Frontal cortex (tissue), 4 donors: Measurements from ENCODE around the gene YPEL2. TPM values are rescaled to one million over a fixed set of nuclear protein-coding genes. Genes with fewer than 3 reads are reported as not detected.
"Not testable (repeated sequence)": the region's sequence is repeated elsewhere in the genome, so short reads cannot be mapped to it uniquely, and the experiment has no call there.

ENCODE experiments used
- DNase-seq, 2 donors: peaks; one replicate each; pipeline ENCODE4 v3.0.0; 2012; ENCODE audit warnings: low spot score in 2 of 2
- FAIRE-seq: peaks from 2 replicates; lab custom pipeline; 2012; peaks lifted over from hg19 to GRCh38; lab: Jason Lieb, UNC
- total RNA-seq: library from RNA; depleted of rRNA; stranded (reverse); fragments of >200 nt; gene quantifications from one replicate; pipeline ENCODE4 v1.2.3, GENCODE V29; 2014
- donor health status: control.
- donor health status: control.
- donor health status: control.

The YPEL2 gene
- total RNA-seq, 1 donor from 2014 or later: 12.6 TPM

- FAIRE-seq: no peak
- no peak for DNase-seq
Measured at GRCh38 chr17:59397316-59398073, 66.0 kb downstream of the YPEL2 start.

DNA sequence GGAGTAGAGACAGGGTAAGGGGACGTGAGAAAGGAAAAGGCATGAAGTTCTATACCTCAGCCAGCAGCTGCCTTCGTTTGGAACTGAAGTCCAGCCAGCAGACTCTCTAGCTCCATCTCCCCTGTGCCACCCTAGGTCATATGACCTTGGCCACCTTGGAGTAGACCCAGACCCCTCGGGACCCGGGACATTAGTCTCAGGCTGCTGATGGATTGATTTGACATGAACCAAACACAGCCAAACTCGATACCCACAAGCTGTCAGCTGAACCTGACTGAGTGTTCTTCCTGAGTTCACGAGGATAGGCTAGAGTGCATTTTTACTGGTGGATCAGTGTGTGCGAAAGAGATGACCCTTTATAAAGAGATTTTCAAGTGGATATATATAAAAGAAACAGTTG, 68.5 kb downstream of the YPEL2 start:
- FAIRE-seq (no peak), DNase-seq (no peak)

- DNase-seq: no peak
- no peak for FAIRE-seq
Measured at GRCh38 chr17:59400858-59401257, 69.4 kb downstream of the YPEL2 start.

DNA sequence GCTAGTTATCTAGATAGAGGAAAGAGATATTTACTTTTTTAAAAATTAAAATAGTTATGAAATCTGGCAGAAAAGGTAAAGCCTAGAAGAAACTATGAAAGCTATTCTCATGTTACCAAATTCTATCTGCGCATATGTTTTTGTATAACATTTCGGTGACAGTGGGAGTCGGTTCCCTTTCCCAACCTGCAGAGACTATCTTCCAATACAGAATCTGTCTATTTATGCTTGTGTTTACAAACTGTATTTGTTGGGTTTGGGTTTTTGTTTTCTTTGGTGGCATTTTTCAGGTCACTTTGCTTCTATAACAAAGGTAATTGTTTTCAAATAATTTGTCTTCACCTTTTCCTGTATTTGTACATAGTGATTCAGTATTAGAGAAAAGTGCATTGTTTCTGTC, 69.8 kb downstream of the YPEL2 start:
- DNase-seq: no peak
- FAIRE-seq: no peak

DNA sequence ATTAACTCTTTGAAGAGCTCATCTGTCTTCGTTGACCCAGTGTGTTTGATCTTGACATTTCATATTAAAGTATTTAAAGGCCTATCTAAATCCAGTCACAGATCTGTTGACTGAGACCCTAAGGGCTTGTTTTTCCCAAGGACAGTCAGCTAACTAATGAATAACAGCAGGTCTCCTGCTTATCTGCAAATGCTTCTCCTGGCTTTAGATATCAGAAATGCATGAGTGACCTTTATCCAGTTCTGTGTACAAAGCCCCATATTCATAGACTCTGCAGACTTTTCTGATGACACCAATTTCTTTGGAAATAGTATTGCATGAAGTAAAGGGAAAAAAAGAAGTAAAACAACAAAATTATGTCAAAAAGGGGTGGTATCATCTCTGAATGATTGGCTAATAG, 70.3 kb downstream of the YPEL2 start:
- FAIRE-seq (no peak), DNase-seq (no peak)

- FAIRE-seq: no peak
- DNase-seq: no peak
Measured at GRCh38 chr17:59402760-59403159, 71.3 kb downstream of the YPEL2 start.

DNA sequence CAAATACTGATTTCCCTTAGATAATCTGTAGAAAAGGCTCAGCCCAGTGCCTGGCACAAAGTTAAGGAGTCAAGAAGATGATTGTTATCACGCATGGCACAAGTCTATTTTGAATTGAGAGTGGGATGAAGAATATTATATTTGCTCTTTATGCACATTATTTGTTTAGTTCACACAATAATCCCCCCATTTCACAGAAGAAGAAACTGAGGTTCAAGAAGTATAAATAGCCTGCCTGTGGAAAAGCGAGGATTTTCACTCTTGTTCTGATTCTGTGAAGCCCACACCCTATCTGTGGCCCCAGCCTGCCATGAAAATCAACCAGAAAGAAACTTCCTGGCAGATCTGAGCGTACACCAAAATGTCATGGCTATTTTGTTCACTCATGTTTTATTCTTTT, 73.0 kb downstream of the YPEL2 start:
- DNase-seq (no peak), FAIRE-seq (no peak)

DNA sequence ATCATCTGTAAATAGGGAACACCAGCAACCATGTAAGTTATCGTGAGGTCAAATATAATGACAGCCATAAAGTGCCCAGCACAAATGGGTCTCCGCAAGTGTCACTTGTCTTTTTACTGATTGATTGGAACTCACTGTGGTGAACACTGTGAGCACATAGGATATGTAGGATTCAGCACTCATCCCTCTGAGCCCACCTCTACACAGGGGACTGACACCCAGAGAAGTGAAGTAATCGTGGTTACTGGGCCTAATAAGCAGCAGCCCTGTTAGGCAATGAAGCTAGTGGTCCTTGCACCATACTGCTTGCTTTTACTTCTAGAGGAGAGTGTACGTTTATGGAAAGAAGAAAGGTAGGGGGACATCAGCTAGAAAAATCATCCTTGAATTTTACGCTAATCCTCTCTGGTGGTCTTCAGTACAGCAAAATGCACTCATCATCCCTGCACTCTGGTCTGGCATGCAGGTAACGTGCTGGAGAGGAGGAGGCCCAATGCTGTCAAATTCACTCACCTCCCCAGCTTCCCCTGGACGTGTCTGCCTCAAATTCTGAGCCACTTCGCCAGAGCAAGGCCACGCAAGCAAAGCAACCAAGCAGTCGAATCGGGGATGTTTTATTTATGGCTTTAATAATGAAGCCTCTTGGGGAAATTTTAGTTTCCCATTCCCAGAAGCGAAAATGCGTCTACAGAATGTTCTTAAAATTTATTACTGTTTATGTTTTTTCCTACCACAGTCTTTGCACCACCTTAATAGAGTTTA, 74.7 kb downstream of the YPEL2 start:
- FAIRE-seq (no peak), DNase-seq (no peak)

DNA sequence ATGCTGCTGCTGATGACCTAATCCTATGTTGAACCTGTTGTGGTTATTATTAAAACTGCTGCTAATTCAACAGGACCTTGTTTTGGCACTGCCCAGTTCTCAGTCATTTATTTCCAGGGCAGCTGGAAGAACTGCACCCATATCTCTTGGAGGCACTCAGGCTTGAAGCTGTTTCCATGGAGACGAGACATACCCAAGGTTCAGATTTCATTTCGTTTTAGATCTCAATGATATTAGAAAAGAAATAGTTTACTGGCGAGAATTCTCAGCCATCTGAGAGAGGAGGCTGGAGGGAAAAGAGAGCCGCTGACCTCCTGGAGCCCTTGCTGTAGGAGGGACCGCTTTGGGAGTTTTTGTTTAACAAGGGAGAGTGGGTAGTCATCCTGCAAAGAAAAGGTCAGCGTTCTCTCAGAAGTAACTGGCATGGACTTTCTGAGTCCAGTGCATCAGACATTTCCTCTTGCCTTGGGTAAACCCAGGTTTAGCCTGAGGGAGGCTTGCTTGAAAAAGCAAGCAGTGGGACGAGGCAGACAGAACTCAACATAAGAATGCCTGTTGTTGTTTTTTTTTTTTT, 75.4 kb downstream of the YPEL2 start:
- no peak for FAIRE-seq
- DNase-seq: no peak

DNA sequence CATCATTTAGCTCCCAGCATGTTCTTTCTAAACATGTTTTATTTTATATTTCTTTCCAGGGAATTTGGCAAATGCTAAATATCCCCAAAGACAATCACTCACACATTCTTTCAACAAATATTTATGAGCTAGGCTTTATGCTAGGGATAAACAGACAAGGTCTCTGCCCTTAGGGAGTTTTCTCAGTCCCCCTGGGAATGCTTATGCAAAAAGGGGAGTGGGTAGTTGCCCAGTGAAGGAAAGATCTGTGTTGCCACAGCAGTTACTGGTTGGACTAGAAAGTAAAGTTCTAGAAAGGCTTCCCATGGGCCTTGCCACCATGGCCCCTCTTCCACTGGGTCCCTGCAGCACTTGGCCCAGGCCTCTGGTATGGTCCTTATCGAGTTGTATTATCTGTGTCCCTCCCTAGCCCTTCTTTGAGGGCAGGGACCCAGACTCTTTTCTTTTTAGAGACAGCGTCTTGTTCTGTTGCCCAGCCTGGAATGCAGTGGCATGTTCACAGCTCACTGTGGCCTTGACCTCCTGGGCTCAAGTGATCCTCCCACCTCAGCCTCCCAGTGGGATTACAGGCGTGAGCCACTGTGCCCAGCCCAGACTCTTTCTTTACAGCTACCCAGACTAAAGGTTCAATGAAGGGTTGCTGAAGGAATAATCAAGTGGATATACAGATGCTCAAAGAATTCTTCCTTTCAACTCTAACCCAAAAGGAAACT, 78.0 kb downstream of the YPEL2 start:
- DNase-seq: no peak
- FAIRE-seq: no peak

DNA sequence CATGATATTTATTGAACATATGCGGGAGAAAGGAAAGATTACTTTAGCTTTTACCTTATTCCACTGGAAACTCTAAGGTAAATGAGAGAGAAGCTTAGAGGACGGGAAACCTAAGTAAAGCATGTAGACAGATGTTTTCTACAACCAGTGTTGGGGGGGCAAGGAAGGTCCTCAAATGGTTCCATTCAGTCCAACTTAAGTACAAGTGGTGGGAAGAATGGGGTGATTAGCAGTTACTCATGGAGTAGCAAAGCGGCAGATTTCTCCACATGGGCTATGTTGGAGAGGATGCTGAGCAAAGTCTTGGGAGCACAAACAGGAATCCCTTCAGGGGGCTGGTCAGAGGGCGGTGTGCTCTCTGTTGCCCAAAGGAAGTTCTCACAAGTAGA, 78.6 kb downstream of the YPEL2 start:
- FAIRE-seq: no peak
- no peak for DNase-seq

DNA sequence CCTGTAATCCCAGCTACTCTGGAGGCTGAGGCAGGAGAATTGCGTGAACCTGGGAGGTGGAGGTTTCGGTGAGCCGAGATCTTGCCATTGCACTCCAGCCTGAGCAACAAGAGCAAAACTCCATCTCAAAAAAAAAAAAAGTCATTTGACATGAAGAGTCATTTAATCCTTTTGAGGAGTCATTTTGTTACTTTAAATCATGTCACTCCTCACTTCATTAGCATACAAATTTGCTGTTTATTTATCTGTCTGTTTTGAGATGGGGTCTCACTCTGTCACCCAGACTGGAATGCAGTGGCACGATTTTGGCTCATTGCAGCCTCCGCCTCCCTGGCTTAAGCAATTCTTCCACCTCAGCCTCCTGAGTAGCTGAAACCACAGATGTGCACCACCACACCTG, 81.0 kb downstream of the YPEL2 start:
- FAIRE-seq, DNase-seq: not testable (repeated sequence)

DNA sequence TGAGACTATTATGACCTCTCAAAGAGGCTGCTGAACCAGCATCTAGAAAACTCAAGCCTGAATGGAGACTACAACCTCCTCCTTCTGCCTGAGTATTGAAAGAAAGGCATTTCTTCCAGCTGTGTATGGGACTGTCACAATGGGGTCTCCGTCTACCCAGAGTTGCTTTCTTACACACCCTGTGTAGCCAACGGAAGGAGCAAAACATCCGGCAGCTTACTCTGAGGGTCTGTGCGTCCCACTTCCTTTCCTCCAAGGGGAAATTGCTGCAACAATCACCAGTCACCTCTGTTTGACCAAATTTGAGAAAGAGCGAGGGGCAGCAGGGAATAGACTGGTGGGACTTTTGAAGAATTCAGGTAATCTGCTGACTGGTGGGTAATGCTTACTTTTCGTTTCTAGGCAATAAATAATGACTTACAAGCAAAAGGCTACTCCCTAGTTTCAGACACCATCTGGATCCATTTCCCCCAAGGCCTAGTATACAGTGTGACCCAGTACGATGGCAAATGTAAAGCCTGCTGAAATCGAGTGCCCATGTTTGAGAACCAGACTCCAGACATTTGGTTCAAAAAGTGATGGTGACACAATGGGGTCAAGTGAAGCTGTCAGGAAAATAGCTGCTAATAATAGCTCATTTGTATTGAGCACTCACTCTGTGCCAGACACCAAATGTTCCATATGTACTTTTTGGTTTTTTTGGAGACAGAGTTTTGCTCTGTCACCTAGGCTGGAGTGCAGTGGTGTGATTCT, 81.7 kb downstream of the YPEL2 start:
- FAIRE-seq (no peak), DNase-seq (no peak)

DNA sequence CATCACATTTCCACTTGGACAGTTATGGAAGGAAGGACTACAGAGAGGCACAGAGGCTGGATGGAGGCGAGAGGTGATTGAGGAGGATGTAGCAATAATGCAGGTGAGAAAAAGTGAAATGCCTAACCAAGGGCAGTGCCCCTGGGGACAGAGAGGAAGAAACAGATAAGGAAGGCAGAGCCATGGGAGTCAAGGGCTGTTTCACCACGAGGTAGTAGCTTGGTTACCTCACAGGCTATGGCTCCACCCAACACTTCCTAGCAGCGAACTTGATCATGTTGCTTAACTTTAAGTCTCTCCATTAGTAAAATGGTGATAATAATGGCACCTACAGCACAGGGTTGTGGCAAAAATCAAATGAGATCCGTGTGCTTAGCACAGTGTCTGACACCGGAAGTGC, 83.9 kb downstream of the YPEL2 start:
- FAIRE-seq: no peak

DNA sequence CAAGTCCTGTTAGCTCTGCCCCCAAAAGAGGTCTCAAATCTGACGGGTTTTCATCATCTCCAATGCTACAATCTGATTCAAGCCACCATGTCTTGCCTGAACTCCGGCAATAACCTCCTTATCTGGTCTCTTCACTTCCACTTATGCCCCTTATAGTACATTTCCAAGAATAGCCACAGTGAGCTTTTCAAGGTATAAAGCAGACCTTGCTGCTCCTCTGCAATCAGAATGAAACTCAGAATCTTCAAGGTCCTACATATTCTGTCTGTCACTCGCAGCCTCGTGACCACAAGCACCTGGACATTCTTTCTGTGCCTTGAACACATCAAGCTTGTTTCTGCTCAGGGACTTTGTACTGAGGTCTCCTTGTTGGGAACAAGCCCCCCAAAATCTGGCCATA, 84.7 kb downstream of the YPEL2 start:
- FAIRE-seq (no peak), DNase-seq (no peak)

More for the DNA sequence above, 83.9 kb downstream of the YPEL2 start:
- DNase-seq: no peak

DNA sequence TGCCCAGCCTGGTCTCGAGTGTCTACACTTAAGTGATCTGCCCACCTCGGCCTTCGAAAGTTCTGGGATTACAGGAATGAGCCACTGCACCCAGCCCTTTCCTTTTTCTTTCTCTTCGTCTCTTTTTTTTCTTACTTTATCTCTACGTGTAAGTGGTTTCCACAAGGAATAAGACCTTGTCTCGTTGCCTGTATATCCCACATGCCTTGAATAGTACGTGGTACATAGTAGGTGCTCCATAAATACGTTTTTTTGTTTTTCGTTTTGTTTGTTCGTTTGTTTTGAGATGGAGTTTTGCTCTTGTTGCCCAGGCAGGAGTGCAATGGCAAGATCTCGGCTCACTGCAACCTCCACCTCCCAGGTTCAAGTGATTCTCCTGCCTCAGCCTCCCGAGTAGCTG, 86.0 kb downstream of the YPEL2 start:
- no peak for DNase-seq
- FAIRE-seq: no peak

DNA sequence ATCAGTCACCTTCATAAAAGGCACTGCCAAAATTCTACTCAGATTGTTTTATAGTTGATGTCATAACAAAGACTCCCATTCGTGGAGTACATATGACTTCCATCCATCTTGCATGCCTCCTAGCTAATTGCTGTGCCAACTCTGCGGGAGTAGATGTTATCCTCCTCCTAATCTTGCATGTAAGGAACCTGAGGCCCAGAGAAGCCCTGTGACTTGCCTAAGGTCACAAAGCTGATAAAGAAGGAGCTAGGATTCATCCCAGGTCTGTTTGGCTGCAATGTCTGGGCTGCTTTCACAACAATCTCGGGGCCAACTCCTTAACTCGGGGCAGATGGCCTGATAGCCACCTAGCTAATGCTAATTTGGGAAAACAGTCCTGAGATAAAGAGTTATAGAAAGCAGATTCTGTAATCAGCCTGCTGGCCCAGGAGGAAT, 87.3 kb downstream of the YPEL2 start:
- FAIRE-seq (no peak), DNase-seq (no peak)

GRCh38 chr17:59420901-59421300, 89.4 kb downstream of the YPEL2 start:
- DNase-seq: no peak
- FAIRE-seq: no peak

- DNase-seq: no peak
- FAIRE-seq: no peak
Measured at GRCh38 chr17:59421722-59422121, 90.3 kb downstream of the YPEL2 start.
